H1 (cell line): Measurements from ENCODE around the gene DDN. TPM values are rescaled to one million over a fixed set of nuclear protein-coding genes. Genes with fewer than 3 reads are reported as not detected.
A peak's percentile ranks its signal among the peaks of the same experiment; 100 is the strongest.

Source experiments
- ASH2L ChIP-seq: fragments of 200-600, 300-600 bp; sonication (generic); IDR thresholded peaks from one replicate; pipeline ENCODE4 v1.7.1; 2017; ENCODE audit warnings: low read length
- BRCA1 ChIP-seq: IDR thresholded peaks from 2 replicates; pipeline ENCODE4 v1.6.1; 2012; ENCODE audit warnings: low read depth, low read length, improper control_type of control experiment
- CBX8 ChIP-seq: fragments of 300-800, 300-1000 bp; sonication (generic); IDR thresholded peaks from 2 replicates; pipeline ENCODE4 v1.7.1; 2016; ENCODE audit warnings: low read depth, low read length, borderline replicate concordance
- CHD2 ChIP-seq: IDR thresholded peaks from 2 replicates; pipeline ENCODE4 v1.6.1; 2012; ENCODE audit warnings: low read length, improper control_type of control experiment
- EGR1 ChIP-seq: IDR thresholded peaks from 2 replicates; pipeline ENCODE4 v1.6.1; 2011; ENCODE audit warnings: low read depth, low read length, borderline replicate concordance
- EP300 ChIP-seq, 2 experiments: IDR thresholded peaks; 1 replicate in 1 of 2; 2 replicates in 1 of 2; pipeline ENCODE4 v1.6.1; 2011 to 2012; ENCODE audit warnings: low read depth in 2 of 2, low read length in 2 of 2, mild to moderate bottlenecking in 2 of 2, borderline replicate concordance in 1 of 2, inconsistent platforms in 1 of 2, moderate library complexity in 1 of 2
- HDAC2 ChIP-seq, 2 experiments: fragments of 300-600 bp in 1 of 2; sonication (generic) in 1 of 2; IDR thresholded peaks; 2 replicates each; pipeline ENCODE4 v1.6.1; 2011 to 2012; ENCODE audit warnings: low read depth in 2 of 2, low read length in 2 of 2, mild to moderate bottlenecking in 2 of 2, moderate library complexity in 2 of 2, borderline replicate concordance in 1 of 2, inconsistent platforms in 1 of 2
- HDAC6 ChIP-seq: IDR thresholded peaks from one replicate; pipeline ENCODE4 v1.7.1; 2012; ENCODE audit warnings: low read depth, mild to moderate bottlenecking, inconsistent platforms, low read length, moderate library complexity
- KDM4A ChIP-seq: IDR thresholded peaks from one replicate; pipeline ENCODE4 v1.7.1; 2012; ENCODE audit warnings: low read depth, mild to moderate bottlenecking, moderate library complexity, low read length, inconsistent platforms; ENCODE audit not compliant: severe bottlenecking
- KDM5A ChIP-seq: fragments of 200-600 bp; IDR thresholded peaks from 2 replicates; pipeline ENCODE4 v1.7.1; 2012; ENCODE audit warnings: mild to moderate bottlenecking, low read length, inconsistent platforms, mixed read lengths
- MAFK ChIP-seq: IDR thresholded peaks from 2 replicates; pipeline ENCODE4 v1.6.1; 2012; ENCODE audit warnings: low read depth, mild to moderate bottlenecking, improper control_type of control experiment, low read length
- MAX ChIP-seq: IDR thresholded peaks from 2 replicates; pipeline ENCODE4 v1.6.1; 2012; ENCODE audit warnings: inconsistent platforms
- PHF8 ChIP-seq: fragments of 200-600 bp; sonication (generic); conservative IDR thresholded peaks from 2 replicates; pipeline ENCODE4 v1.7.1; 2012; ENCODE audit warnings: low read depth, mild to moderate bottlenecking, inconsistent platforms, low read length, moderate library complexity
- POLR2A ChIP-seq, 2 experiments: IDR thresholded peaks; 1 replicate in 1 of 2; 2 replicates in 1 of 2; pipeline ENCODE4 v1.6.1; 2011; ENCODE audit warnings: low read depth in 2 of 2, low read length in 2 of 2, mild to moderate bottlenecking in 2 of 2; ENCODE audit errors: control extremely low read depth in 1 of 2
- RBBP5 ChIP-seq: IDR thresholded peaks from 2 replicates; pipeline ENCODE4 v1.7.1; 2012; ENCODE audit warnings: low read depth, mild to moderate bottlenecking, inconsistent platforms, low read length, moderate library complexity, borderline replicate concordance
- RXRA ChIP-seq: IDR thresholded peaks from 2 replicates; pipeline ENCODE4 v1.6.1; 2011; ENCODE audit warnings: low read depth, mild to moderate bottlenecking, low read length, moderate library complexity; ENCODE audit not compliant: insufficient read depth
- SIN3A ChIP-seq, 2 experiments: IDR thresholded peaks in 1 of 2; conservative IDR thresholded peaks in 1 of 2; 2 replicates each; pipeline ENCODE4 v1.6.1; 2011 to 2012; ENCODE audit warnings: low read length in 2 of 2, improper control_type of control experiment in 1 of 2, low read depth in 1 of 2, mild to moderate bottlenecking in 1 of 2
- SIRT6 ChIP-seq: IDR thresholded peaks from one replicate; pipeline ENCODE4 v1.7.1; 2012; ENCODE audit warnings: low read length, inconsistent platforms
- SIX5 ChIP-seq: IDR thresholded peaks from 2 replicates; pipeline ENCODE4 v1.6.1; 2011; ENCODE audit warnings: mild to moderate bottlenecking, low read depth, low read length
- SP1 ChIP-seq: IDR thresholded peaks from 2 replicates; pipeline ENCODE4 v1.6.1; 2011; ENCODE audit warnings: low read depth, low read length
- TAF1 ChIP-seq: IDR thresholded peaks from 2 replicates; pipeline ENCODE4 v1.6.1; 2011; ENCODE audit warnings: mild to moderate bottlenecking, low read depth, low read length
- TAF7 ChIP-seq: optimal IDR thresholded peaks from 2 replicates; pipeline ENCODE3; 2011; ENCODE audit warnings: low read depth, mild to moderate bottlenecking, inconsistent platforms, low read length, moderate library complexity, borderline replicate concordance
- TBP ChIP-seq: IDR thresholded peaks from 2 replicates; pipeline ENCODE4 v1.6.1; 2011; ENCODE audit warnings: low read depth, low read length, improper control_type of control experiment
- polyA plus RNA-seq, 7 experiments: library from polyadenylated mRNA; depleted of rRNA in 3 of 7; stranded (reverse) in 5 of 7; unstranded in 2 of 7; fragments of >200 nt in 5 of 7; fragments of 200-250 nt in 2 of 7; gene quantifications; 1 replicate in 5 of 7; 2 replicates in 1 of 7; 4 replicates in 1 of 7; pipeline versions ENCODE4 v1.2.1 to v1.2.3, GENCODE V29; 2011 to 2013; ENCODE audit warnings: missing spikeins in 2 of 7, mixed read lengths in 2 of 7
- total RNA-seq: library from RNA; stranded (reverse); fragmentation: NEBNext Ultra II Directional; extraction: Animal tissue kit (Norgen Biotek cat#: 25700); gene quantifications from 2 replicates; pipeline ENCODE4 v1.2.1, GENCODE V29; 2021

Gene DDN
- total and polyA plus RNA-seq, 2 of the 8 experiments (the other 6 are each of a cell fraction or from before 2014, with no cell fraction given), result 0.14 to 0.30 TPM

- TF ChIP-seq TAF7, result peak; percentile 68
- peak; percentile 56 to 60; a peak in 2 of 3 replicates for TF ChIP-seq POLR2A (IDR thresholded peaks at IDR 0.05; ENCODE audit: control extremely low read depth in 1 of 2, low read depth in 2 of 2, low read length in 2 of 2)
- TF ChIP-seq KDM5A, result 0 out of 2 replicates have a peak, but pooled peaks have one; percentile 8
- TF ChIP-seq MAX, result peak; percentile 33; the same call in 1 of the 2 replicates
- TF ChIP-seq SIRT6, result no peak
- 0 out of 2 replicates have a peak, but pooled peaks have one; percentile 5 for TF ChIP-seq SIX5
- TF ChIP-seq HDAC2 (IDR thresholded peaks at IDR 0.05; ENCODE audit: borderline replicate concordance in 1 of 2, low read depth in 2 of 2, low read length in 2 of 2), result peak in 1 of 2 experiments; percentile 19; a peak in 1 of 4 replicates
- no peak for TF ChIP-seq RXRA
- no peak for TF ChIP-seq MAFK
- TF ChIP-seq ASH2L, result peak; percentile 4
- peak; percentile 100 for TF ChIP-seq KDM4A
- peak; percentile 16; the same call in 1 of the 2 replicates for TF ChIP-seq SP1
- TF ChIP-seq CBX8, result no peak
- no peak for TF ChIP-seq HDAC6
- peak; percentile 99 for TF ChIP-seq BRCA1
- peak; percentile 60 for TF ChIP-seq TBP
- peak; percentile 100 for TF ChIP-seq CHD2
- TF ChIP-seq TAF1, result peak; percentile 85
- peak; percentile 69 for TF ChIP-seq RBBP5
- TF ChIP-seq PHF8, result peak; percentile 65
- peak in 1 of 2 experiments; percentile 58; a peak in 1 of 3 replicates for TF ChIP-seq EP300 (IDR thresholded peaks at IDR 0.05; ENCODE audit: borderline replicate concordance in 1 of 2, low read depth in 2 of 2, low read length in 2 of 2)
- peak in 1 of 2 experiments; percentile 79; a peak in 1 of 4 replicates for TF ChIP-seq SIN3A (conservative IDR thresholded peaks at IDR 0.05 in 1 of 2, IDR thresholded peaks at IDR 0.05 in 1 of 2; ENCODE audit: low read depth in 1 of 2, low read length in 2 of 2)
- TF ChIP-seq EGR1, result peak; percentile 80
Observed at GRCh38 chr12:48957141-48958048, 41.8 kb downstream of the DDN start, which contains the start of gene ARF3 (continued).
